Upper lobe of left lung (tissue), 6 donors: ENCODE measurements around the gene RYR3. TPM values are rescaled to one million over a fixed set of nuclear protein-coding genes. Genes with fewer than 3 reads are reported as not detected.

ENCODE experiments used
- ATAC-seq, 2 donors: fragments of 200-7000 bp; cut with Tn5 transposase; one replicate each; pipeline ENCODE4 v1.9.1; 2022; ENCODE audit warnings: mild to moderate bottlenecking in 2 of 2, moderate library complexity in 2 of 2; ENCODE audit not compliant: low FRiP score in 2 of 2
- DNase-seq, 2 donors: peaks; one replicate each; pipeline ENCODE4 v3.0.0-alpha.2; 2019 to 2020
- H3K27ac ChIP-seq, 4 donors: fragments of 200-600 bp; sonication (generic); one replicate each; pipeline ENCODE4 v1.5.1; 2016 to 2019
- H3K27me3 ChIP-seq, 4 donors: fragments of 200-600 bp; sonication (generic); one replicate each; pipeline ENCODE4 v1.5.1; 2017 to 2019
- H3K36me3 ChIP-seq, 4 donors: fragments of 200-600 bp; sonication (generic); one replicate each; pipeline ENCODE4 v1.5.1; 2016 to 2019
- H3K4me1 ChIP-seq, 4 donors: fragments of 200-600 bp; sonication (generic); one replicate each; pipeline ENCODE4 v1.5.1; 2018 to 2019
- H3K4me3 ChIP-seq, 4 donors: fragments of 200-600 bp; sonication (generic); one replicate each; pipeline ENCODE4 v1.5.1; 2017 to 2019; ENCODE audit warnings: mild to moderate bottlenecking in 2 of 4, moderate library complexity in 1 of 4
- H3K9me3 ChIP-seq, 4 donors: fragments of 200-600 bp; sonication (generic); one replicate each; pipeline ENCODE4 v1.5.1; 2018 to 2019
- EP300 ChIP-seq, 4 donors: sonication (generic); formaldehyde crosslinking; IDR thresholded peaks; one replicate each; pipeline ENCODE4 v1.5.1; 2017; ENCODE audit warnings: antibody characterized with exemption in 4 of 4, control low read depth in 2 of 4
- POLR2A ChIP-seq, 4 donors: fragments of 450-650 bp; IDR thresholded peaks; one replicate each; pipeline ENCODE4 v1.5.1; 2016 to 2017; ENCODE audit warnings: antibody characterized with exemption in 4 of 4, mild to moderate bottlenecking in 2 of 4
- POLR2AphosphoS5 ChIP-seq, 2 donors: sonication (generic); formaldehyde crosslinking; IDR thresholded peaks; one replicate each; pipeline ENCODE4 v1.5.1; 2017; ENCODE audit warnings: antibody characterized with exemption in 2 of 2
- WGBS, 2 donors: methylation state at CpG; one replicate each; pipeline ENCODE4 v1.1.5; 2017 to 2018; 5-methylcytosine and 5-hydroxymethylcytosine counted together
- total RNA-seq, 6 donors: library from RNA; depleted of rRNA in 4 of 6; stranded (reverse); fragments of >200 nt in 4 of 6; gene quantifications; one replicate each; pipeline versions ENCODE4 v1.1.0 to v1.2.1, GENCODE V29; 2016 to 2021
- TF ChIP-seq, protein P1 (sequence below), 6 experiments: fragments of 450-650 bp in 4 of 6; fragments of 200-600 bp in 2 of 6; sonication (generic) in 2 of 6; IDR thresholded peaks; one replicate each; pipeline ENCODE4 v1.5.1; 2016 to 2019; ENCODE audit warnings: antibody characterized with exemption in 6 of 6
- donor health status: DM: no; HTN: no; CAD: no; lungs with moderate emphysema.
- donor health status: DM: no; HTN: yes; CAD: no; lungs with severe emphysema.

RYR3 gene
- total RNA-seq, 6 donors from 2014 or later = under 0.01 to 0.34 (median 0.15) TPM

DNA sequence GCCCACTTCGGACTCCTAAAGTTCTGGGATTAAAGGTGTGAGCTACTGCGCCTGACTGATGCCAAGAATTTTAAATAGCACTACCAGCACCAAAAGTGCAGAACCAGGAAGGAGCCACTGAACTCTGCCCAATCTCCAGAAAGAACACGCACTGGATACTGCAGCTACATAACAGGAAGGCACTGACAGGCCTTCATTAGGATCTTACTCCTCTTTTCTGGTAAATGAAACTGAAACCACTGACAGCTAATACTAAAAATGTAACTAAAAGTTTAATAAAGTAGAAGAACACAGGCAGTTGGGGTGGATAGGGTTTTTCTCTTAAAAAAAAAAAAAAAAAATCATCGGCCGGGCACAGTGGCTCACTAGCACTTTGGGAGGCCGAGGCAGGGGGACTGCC lies 583.4 kb downstream of the RYR3 start:
- no peaks in the 10 kb centered on the region for H3K9me3 ChIP-seq
- TF ChIP-seq, protein P1, sequence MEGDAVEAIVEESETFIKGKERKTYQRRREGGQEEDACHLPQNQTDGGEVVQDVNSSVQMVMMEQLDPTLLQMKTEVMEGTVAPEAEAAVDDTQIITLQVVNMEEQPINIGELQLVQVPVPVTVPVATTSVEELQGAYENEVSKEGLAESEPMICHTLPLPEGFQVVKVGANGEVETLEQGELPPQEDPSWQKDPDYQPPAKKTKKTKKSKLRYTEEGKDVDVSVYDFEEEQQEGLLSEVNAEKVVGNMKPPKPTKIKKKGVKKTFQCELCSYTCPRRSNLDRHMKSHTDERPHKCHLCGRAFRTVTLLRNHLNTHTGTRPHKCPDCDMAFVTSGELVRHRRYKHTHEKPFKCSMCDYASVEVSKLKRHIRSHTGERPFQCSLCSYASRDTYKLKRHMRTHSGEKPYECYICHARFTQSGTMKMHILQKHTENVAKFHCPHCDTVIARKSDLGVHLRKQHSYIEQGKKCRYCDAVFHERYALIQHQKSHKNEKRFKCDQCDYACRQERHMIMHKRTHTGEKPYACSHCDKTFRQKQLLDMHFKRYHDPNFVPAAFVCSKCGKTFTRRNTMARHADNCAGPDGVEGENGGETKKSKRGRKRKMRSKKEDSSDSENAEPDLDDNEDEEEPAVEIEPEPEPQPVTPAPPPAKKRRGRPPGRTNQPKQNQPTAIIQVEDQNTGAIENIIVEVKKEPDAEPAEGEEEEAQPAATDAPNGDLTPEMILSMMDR (IDR thresholded peaks at IDR 0.05) = no peak
- TF ChIP-seq POLR2A (IDR thresholded peaks at IDR 0.05) (no peak), EP300 (IDR thresholded peaks at IDR 0.05) (no peak), POLR2AphosphoS5 (IDR thresholded peaks at IDR 0.05) (no peak)
- no peaks in the 10 kb centered on the region for H3K36me3 ChIP-seq
- H3K27ac ChIP-seq = no peak overlapping the region
- WGBS, 2 donors = 75 to 80% methylated on average over 6 of the region's 6 CpGs
- DNase-seq = no peak
- no peak for ATAC-seq
- no peaks in the 10 kb centered on the region for H3K4me1 ChIP-seq
- H3K27me3 ChIP-seq = no peaks in the 10 kb centered on the region
- no peak overlapping the region for H3K4me3 ChIP-seq

DNA sequence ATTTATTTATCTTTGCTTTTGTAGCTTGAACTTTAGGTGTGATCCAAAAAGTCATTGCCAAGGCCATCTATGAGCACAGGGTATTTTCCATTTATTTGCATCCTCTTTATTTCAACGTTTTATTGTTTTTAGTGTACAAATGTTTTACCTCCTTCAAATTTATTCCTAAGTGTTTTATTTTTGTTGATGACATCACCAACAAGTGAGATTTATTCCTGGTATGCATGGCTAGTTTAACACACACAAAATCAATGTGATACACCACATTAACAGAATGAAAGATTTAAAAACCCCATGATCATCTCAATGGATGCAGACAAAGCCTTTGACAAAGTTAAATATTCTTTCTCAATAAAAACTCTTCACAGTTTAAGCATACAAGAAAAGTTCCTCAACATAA lies 591.3 kb downstream of the RYR3 start:
- DNase-seq = no peak
- 0% methylated on average over 1 of the region's 1 CpG for WGBS, 2 donors

DNA sequence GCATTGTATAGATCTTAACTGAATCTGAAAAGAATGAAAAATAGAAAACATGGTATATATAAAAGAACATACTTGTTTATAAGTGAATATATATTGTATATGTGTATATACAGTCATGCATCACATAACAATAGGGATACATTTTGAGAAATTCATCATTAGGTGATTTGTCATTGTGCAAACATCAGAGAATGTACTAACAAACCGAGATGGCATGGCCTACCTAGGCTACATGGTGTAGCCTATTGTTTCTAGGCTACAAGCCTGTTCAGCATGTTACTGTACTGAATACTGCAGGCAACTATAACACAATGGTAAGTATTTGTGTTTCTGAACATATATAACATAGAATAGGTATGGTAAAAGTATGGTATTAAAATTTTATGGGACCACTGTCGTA lies 592.9 kb downstream of the RYR3 start:
- DNase-seq (no peak), ATAC-seq (no peak)
- Histone ChIP-seq H3K4me1 (no peaks in the 10 kb centered on the region), H3K36me3 (no peaks in the 10 kb centered on the region), H3K27ac (no peak overlapping the region), H3K27me3 (no peaks in the 10 kb centered on the region), H3K9me3 (no peaks in the 10 kb centered on the region), H3K4me3 (no peak overlapping the region)
- TF ChIP-seq, protein P1 (IDR thresholded peaks at IDR 0.05) = no peak
- TF ChIP-seq POLR2AphosphoS5 (IDR thresholded peaks at IDR 0.05) = no peak
- TF ChIP-seq POLR2A (IDR thresholded peaks at IDR 0.05) = no peak
- TF ChIP-seq EP300 (IDR thresholded peaks at IDR 0.05) = no peak
- WGBS, 2 donors = 83 to 94% methylated on average over 2 of the region's 2 CpGs

More for the DNA sequence above, 591.3 kb downstream of the RYR3 start:
- H3K27ac ChIP-seq = no peak overlapping the region
- no peaks in the 10 kb centered on the region for H3K4me1 ChIP-seq
- ATAC-seq = no peak
- TF ChIP-seq, protein P1 (IDR thresholded peaks at IDR 0.05) = no peak
- TF ChIP-seq POLR2A (IDR thresholded peaks at IDR 0.05) (no peak), EP300 (IDR thresholded peaks at IDR 0.05) (no peak), POLR2AphosphoS5 (IDR thresholded peaks at IDR 0.05) (no peak)
- no peaks in the 10 kb centered on the region for H3K27me3 ChIP-seq
- H3K9me3 ChIP-seq = no peaks in the 10 kb centered on the region
- H3K36me3 ChIP-seq = no peaks in the 10 kb centered on the region
- no peak overlapping the region for H3K4me3 ChIP-seq

DNA sequence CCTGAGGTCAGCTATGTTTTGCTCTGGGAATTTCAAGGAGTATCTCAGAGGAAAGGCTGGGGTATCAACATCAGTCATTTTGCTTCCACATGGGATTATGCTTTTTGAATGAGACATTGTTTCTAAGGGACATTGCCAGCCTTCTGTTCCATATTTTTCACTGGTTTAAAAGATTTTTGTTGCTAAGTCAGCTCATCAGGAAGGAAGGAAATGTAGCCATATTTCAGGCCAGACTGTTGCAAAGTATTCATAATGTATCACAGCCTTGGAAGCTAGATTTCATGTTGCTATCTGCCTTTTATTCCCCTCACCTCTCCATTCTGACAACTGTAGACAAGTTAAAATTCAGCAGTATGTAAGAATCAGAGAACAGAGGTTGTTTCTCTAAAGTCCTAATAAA lies 596.6 kb downstream of the RYR3 start:
- Histone ChIP-seq H3K27me3 (no peaks in the 10 kb centered on the region), H3K36me3 (no peaks in the 10 kb centered on the region), H3K4me3 (no peak overlapping the region), H3K9me3 (no peaks in the 10 kb centered on the region), H3K4me1 (no peaks in the 10 kb centered on the region), H3K27ac (no peak overlapping the region)
- no peak for ATAC-seq
- no peak for DNase-seq
- TF ChIP-seq POLR2AphosphoS5 (IDR thresholded peaks at IDR 0.05) (no peak), POLR2A (IDR thresholded peaks at IDR 0.05) (no peak), EP300 (IDR thresholded peaks at IDR 0.05) (no peak)
- TF ChIP-seq, protein P1 (IDR thresholded peaks at IDR 0.05) = no peak

DNA sequence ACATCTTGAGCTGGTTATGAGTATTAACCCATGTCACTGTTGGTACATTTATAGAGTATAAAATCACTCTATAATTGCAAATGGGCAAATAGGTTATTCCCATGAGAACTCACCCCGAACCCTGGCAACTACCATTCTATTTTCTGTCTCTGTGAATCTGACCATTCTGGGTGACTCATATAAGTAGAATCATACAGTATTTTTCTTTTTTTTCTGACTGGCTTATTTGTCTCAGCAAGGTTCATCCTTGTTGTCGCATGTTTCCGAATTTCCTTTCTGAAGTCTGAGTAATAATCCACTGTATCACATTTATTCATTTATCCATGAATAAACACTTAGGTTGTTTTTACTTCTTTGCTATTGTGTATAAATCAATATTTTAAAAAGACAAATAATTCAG lies 597.6 kb downstream of the RYR3 start:
- H3K27me3 ChIP-seq = no peaks in the 10 kb centered on the region
- no peaks in the 10 kb centered on the region for H3K4me1 ChIP-seq
- no peak overlapping the region for H3K4me3 ChIP-seq
- 89 to 100% methylated on average over 2 to 3 of the region's 3 CpGs for WGBS, 2 donors
- H3K36me3 ChIP-seq = no peaks in the 10 kb centered on the region
- no peak for TF ChIP-seq POLR2AphosphoS5 (IDR thresholded peaks at IDR 0.05)
- no peak for TF ChIP-seq EP300 (IDR thresholded peaks at IDR 0.05)
- TF ChIP-seq POLR2A (IDR thresholded peaks at IDR 0.05) = no peak
- TF ChIP-seq, protein P1 (IDR thresholded peaks at IDR 0.05) = no peak
- DNase-seq = no peak
- no peak overlapping the region for H3K27ac ChIP-seq
- H3K9me3 ChIP-seq = no peaks in the 10 kb centered on the region
- ATAC-seq = no peak
